NCI-H748 (cell line): Measurements from ENCODE around the gene FILIP1L.

Experiments
- DNase-seq: peaks from one replicate; lab custom pipeline; 2025; ENCODE audit not compliant: unreplicated experiment; lab: John Stamatoyannopoulos, UW

FILIP1L gene

DNA sequence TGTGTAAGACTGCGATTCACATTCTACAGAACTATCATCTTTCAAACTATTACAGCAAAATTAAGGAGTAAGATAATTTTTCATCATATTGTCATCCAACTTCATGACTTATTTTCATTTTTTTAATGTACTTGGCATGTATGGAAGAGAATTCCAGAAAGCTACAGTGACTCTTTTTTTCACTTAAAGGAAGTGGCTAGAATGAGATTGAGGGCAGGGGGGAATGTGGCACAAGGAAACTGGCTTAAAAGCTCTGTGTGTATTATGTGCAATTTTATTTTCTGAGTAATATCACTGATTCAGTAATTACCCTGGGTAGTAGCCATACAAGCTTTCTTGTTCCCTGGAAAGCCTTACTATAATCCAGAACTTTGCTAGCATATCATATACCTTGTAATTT is 94.6 kb downstream of the FILIP1L start:
- DNase-seq = no peak

DNA sequence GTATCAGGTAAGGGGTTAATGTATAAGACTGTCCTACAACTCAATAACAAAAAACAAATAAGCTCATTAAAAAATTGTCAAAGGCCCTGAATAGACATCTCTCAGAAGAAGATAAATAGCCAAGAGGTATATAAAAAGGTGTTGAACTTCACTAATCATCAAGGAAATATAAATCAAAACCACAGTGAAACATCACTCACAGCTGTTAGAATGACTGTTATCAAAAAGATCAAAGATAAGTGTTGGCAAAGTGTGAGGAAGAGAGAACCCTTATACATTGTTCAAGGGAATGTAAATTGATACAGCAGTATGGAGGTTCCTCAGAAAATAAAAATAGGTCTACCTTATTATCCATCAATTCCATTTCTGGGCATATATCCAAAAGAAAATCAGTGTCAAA is 95.5 kb downstream of the FILIP1L start:
- DNase-seq = no peak

GRCh38 chr3:100010087-100010417 is 104.2 kb downstream of the FILIP1L start:
- no peak for DNase-seq

GRCh38 chr3:100009276-100010086 is 104.8 kb downstream of the FILIP1L start:
- DNase-seq = no peak

- peak; percentile 5 for DNase-seq
These were observed 106.1 kb downstream of the FILIP1L start for GRCh38 chr3:100008081-100008698.

- no peak for DNase-seq
These were observed 107.0 kb downstream of the FILIP1L start for GRCh38 chr3:100007313-100007712.

DNA sequence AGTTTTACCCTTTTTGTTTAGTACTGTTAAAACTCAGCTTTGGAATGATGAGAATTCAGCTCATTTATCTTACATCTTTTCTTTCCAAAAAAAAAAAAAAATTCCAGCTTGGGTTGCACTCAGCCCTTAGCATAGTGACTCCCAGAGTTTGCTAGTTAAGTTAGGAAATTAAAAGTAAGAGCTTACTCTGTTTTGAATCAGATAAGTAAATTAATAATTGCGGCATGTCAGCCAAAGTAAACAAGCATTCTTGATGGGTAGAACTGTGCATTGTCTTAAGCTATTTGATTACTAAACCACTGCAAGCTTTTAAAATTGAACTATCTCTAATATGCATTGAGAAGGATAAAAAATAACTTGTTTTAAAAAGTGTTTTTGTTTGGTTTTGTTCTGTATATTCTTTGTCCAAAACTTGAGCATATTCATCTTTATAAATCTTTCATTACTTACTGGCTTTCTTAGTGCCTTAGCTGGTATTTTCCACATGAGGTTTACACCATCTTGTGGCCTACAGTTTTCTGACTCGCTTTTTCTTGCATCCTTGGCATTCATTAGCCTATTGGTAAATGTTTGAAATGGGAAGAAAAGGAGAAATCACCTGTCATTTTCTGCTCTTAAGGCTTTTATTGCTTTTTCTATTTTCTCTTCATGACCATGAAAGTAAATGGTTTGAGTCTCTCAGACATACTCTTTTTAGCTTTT is 107.6 kb downstream of the FILIP1L start:
- no peak for DNase-seq

GRCh38 chr3:100005665-100006393 is 108.5 kb downstream of the FILIP1L start:
- DNase-seq = no peak

GRCh38 chr3:100004931-100005330 is 109.4 kb downstream of the FILIP1L start:
- no peak for DNase-seq

GRCh38 chr3:100003609-100004503 is 110.4 kb downstream of the FILIP1L start:
- peak; percentile 3 for DNase-seq

DNA sequence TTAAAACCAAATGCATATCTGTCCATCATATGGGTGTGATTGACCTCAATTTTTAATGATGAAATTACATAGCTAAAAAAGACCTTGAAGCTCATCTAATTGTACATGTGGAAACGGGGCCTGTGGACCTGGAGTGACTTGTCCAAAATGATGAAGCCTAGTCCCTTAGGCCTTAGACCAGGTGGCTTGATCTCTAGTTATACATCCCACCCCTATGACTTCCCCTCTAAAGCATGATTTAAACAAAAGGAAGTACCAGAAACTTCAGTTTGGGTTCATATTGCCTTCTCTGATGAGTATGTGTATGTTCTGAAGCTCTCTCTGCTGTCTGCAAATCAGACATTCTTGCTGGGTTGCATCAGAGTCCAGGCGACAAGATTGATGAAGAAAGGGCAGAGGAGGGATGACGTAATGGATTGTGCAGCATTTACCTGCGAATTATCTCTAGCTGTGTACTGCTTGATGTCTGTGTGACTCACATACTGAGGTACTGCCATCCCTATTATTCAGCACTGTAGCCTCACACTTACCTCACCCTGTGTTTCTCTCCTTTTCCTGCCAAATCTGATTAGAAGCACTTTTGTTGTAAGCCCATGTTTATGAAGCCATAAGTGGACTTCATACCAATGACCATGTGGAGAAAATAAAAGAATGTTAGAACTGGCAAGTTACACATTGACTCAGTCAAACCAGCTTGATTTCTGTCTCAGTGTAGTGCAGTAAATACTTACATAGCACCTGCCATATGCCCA is 111.5 kb downstream of the FILIP1L start:
- peak; percentile 4 for DNase-seq

GRCh38 chr3:100001526-100002270 is 112.6 kb downstream of the FILIP1L start:
- peak; percentile 35 for DNase-seq

DNA sequence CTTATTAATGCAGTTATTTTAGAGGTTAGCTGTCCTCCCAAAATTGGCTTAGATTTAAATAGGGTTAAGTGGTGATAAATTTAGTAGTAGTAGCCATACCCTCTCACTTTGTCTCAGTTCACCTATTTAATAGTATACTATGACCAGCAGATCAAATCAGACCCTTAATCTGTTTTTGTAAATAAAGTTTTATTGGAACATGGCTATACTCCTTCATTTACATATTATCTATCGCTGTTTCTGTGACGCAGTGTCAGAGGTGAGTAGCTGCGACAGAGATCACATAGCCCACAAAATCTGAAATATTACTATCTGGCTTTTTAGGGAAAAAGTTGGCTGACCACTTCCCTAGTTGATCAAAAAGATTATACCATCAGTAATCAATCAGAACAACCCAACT is 113.2 kb downstream of the FILIP1L start:
- no peak for DNase-seq

DNA sequence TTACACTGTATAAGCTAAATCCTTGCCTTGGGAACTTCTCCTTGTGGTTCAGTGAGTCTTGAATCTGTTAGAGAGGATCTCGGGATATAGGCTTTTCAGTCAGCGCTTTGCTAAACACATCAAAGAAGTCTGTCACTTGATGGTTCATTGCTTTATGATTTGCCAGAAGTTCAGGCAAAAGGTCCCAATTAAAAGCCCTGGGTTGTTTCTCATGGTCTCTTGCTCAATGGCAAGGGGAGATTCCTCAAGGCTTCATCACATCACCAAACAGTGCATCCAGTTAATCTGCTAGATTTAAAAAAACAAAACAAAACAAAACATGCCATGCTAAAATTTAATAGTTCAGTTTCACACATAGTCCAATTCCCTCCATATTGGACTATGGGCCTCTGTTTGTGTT is 114.8 kb downstream of the FILIP1L start:
- no peak for DNase-seq

DNA sequence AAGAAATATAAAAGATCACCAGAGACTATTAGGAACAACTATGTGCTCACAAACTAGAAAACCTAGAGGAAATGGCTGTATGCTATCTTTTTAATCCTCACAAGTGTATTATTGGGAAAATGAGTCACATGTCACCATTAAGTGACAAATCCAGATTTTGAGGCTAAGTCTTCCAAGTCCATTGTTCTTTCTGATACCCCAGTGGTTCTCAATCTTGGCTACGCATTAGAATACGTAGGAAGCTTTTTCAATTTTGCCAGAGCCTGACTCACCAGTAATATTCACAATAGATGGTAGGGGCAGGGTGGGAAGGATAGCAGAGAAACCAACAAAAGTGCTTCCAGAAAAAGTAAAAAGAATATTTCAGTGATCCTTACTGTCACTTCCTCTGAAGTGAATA is 117.0 kb downstream of the FILIP1L start:
- DNase-seq = no peak

- DNase-seq = no peak
These were observed 124.1 kb downstream of the FILIP1L start for GRCh38 chr3:99990179-99990578.

- DNase-seq = no peak
These were observed 129.6 kb downstream of the FILIP1L start for GRCh38 chr3:99984668-99985067.

DNA sequence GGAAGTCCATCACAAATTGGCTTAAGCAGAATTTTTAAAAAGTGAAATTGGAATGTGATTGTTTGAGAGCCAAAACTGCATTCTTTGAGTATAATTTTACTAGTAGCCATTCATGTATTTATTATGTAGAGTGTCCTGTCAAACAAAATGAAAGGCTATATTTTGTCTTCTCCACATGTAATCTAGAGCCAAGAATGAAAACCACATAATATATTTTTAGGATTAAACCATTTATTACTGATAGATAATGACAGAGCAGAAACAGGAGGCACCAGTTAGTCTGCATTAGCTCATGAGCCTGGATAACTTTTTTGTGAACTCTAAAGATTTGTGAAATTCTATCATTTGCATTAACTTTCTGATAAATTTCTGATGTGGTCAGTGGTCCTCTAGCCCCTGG is 130.2 kb downstream of the FILIP1L start:
- DNase-seq = no peak

DNA sequence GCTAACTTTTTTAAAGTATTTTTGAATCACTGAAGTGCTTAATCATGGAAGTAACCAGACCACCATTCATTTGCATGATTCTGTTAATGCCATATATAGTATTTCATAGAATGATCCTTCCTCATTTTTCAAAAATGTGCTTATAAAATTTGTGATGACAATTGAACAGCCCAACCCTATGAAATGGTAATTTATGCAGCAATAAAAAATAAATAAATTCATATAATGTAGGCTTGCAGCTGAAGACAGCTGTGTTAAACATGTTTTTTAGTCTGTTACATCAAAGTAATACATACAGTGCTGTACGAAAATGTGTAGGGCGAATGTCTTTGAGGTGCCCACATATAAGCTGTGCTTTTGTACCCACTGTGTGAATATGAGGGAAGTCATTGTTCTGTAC is 131.7 kb downstream of the FILIP1L start:
- DNase-seq = no peak
